MM.1S (cell line): Measurements from ENCODE around the gene ABTB2.

Source experiments
- EZH2 ChIP-seq: fragments of 300-600 bp; sonication (generic); optimal IDR thresholded peaks from 2 replicates; pipeline ENCODE3; 2017; ENCODE audit warnings: low read depth, mild to moderate bottlenecking, antibody characterized with exemption, low read length, mixed read lengths
- EZH2phosphoT487 ChIP-seq: fragments of 300-600 bp; sonication (generic); IDR thresholded peaks from 2 replicates; pipeline ENCODE4 v1.6.1; 2018; ENCODE audit warnings: antibody characterized with exemption, low read length
- TF ChIP-seq, protein P1 (sequence below): fragments of 300-600 bp; sonication (generic); IDR thresholded peaks from 2 replicates; pipeline ENCODE4 v1.5.1; 2016; ENCODE audit warnings: antibody characterized with exemption, low read length, mixed read lengths

DNA sequence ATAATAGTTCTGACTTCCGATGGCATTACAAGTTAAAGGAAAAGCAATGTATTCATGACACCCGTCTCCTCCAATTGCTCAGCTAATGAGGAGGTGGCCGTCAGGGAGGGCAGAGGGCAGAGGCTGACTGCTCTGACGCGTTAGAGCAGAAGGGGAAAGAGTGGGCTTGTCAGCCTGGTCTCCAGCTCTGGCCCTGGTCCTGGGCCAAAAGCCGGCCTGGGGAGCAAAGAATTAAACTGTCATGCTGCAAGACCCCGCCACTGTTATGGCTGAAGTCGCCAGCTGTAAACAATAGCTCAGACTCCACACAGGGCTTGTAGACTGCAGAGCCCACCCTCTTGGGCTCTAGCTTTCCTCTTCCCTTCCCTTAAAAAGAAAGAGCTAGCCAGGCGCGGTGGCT, 132.7 kb downstream of the ABTB2 start:
- TF ChIP-seq, protein P1, sequence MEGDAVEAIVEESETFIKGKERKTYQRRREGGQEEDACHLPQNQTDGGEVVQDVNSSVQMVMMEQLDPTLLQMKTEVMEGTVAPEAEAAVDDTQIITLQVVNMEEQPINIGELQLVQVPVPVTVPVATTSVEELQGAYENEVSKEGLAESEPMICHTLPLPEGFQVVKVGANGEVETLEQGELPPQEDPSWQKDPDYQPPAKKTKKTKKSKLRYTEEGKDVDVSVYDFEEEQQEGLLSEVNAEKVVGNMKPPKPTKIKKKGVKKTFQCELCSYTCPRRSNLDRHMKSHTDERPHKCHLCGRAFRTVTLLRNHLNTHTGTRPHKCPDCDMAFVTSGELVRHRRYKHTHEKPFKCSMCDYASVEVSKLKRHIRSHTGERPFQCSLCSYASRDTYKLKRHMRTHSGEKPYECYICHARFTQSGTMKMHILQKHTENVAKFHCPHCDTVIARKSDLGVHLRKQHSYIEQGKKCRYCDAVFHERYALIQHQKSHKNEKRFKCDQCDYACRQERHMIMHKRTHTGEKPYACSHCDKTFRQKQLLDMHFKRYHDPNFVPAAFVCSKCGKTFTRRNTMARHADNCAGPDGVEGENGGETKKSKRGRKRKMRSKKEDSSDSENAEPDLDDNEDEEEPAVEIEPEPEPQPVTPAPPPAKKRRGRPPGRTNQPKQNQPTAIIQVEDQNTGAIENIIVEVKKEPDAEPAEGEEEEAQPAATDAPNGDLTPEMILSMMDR = no peak
- TF ChIP-seq EZH2phosphoT487 (no peak), EZH2 (no peak)
